ENCODE data around the gene SNX2. TPM values are rescaled to one million over a fixed set of nuclear protein-coding genes. Genes with fewer than 3 reads are reported as not detected.
"Not testable (repeated sequence)": the region's sequence is repeated elsewhere in the genome, so short reads cannot be mapped to it uniquely, and the experiment has no call there.

Gene SNX2
- total and polyA plus RNA-seq, 5 experiments from 2014 or later = 47.6 to 76.5 (median 58.2) TPM

- POLR2A ChIA-PET = no interaction called here
- DNase-seq (no peak), ATAC-seq (no peak)
- H3K36me3 Mint-ChIP-seq = no peaks in the 10 kb centered on the region
- H3K4me1 Mint-ChIP-seq = peaks cover 7 to 35% (median 26%) of the 10 kb centered on the region in 4 donors
- peak overlapping the region in 5 of 10 donors; percentile 34 to 89 (median 81) for H3K27ac Mint-ChIP-seq
- no peaks in the 10 kb centered on the region for H3K9me3 Mint-ChIP-seq
- H3K27me3 Mint-ChIP-seq = peaks cover 0 to under 1% (median 0%) of the 10 kb centered on the region in 5 donors
- peak overlapping the region in 1 of 10 donors; percentile 4 for H3K4me3 Mint-ChIP-seq
Measured at GRCh38 chr5:122847687-122848081, 72.8 kb downstream of the SNX2 start.

- no peak overlapping the region for H3K27ac Mint-ChIP-seq
- no peaks in the 10 kb centered on the region for H3K27me3 Mint-ChIP-seq
- no peaks in the 10 kb centered on the region for H3K9me3 Mint-ChIP-seq
- peaks cover 7 to 21% (median 15%) of the 10 kb centered on the region in 4 donors for H3K4me1 Mint-ChIP-seq
- ATAC-seq (no peak), DNase-seq (no peak)
- no peak overlapping the region for H3K4me3 Mint-ChIP-seq
- H3K36me3 Mint-ChIP-seq = no peaks in the 10 kb centered on the region
- POLR2A ChIA-PET = no interaction called here
Measured at GRCh38 chr5:122849771-122850170, 74.9 kb downstream of the SNX2 start.

- H3K27me3 Mint-ChIP-seq = peaks cover 0 to 11% (median 0%) of the 10 kb centered on the region in 5 donors
- H3K36me3 Mint-ChIP-seq, H3K27ac Mint-ChIP-seq, H3K9me3 Mint-ChIP-seq, H3K4me3 Mint-ChIP-seq, POLR2A ChIA-PET, ATAC-seq, H3K4me1 Mint-ChIP-seq, DNase-seq: not testable (repeated sequence)
Measured at GRCh38 chr5:122857538-122857937, 82.7 kb downstream of the SNX2 start.

GRCh38 chr5:122858451-122858850, 83.6 kb downstream of the SNX2 start:
- DNase-seq (no peak), ATAC-seq (no peak)
- Mint-ChIP-seq H3K27me3 (peaks cover 0 to 11% (median 3%) of the 10 kb centered on the region in 5 donors), H3K4me3 (no peak overlapping the region), H3K27ac (no peak overlapping the region), H3K36me3 (peaks cover 0 to 3% (median 0%) of the 10 kb centered on the region in 3 donors), H3K4me1 (peaks cover 0 to 1% (median 0%) of the 10 kb centered on the region in 4 donors), H3K9me3 (peaks cover 0 to 3% (median 0%) of the 10 kb centered on the region in 9 donors)
- POLR2A ChIA-PET = no interaction called here

GRCh38 chr5:122863240-122863639, 88.4 kb downstream of the SNX2 start:
- peaks cover 0 to 3% (median 0%) of the 10 kb centered on the region in 9 donors for H3K9me3 Mint-ChIP-seq
- POLR2A ChIA-PET = no interaction called here

GRCh38 chr5:122863721-122864120, 88.8 kb downstream of the SNX2 start:
- POLR2A ChIA-PET = no interaction called here
- peaks cover 0 to 3% (median 0%) of the 10 kb centered on the region in 4 donors for H3K4me1 Mint-ChIP-seq

More at GRCh38 chr5:122863240-122863639, 88.4 kb downstream of the SNX2 start:
- no peak overlapping the region for H3K27ac Mint-ChIP-seq
- H3K27me3 Mint-ChIP-seq = peaks cover 0 to 11% (median 5%) of the 10 kb centered on the region in 5 donors
- peaks cover 0 to 3% (median 0%) of the 10 kb centered on the region in 4 donors for H3K4me1 Mint-ChIP-seq
- DNase-seq (no peak), ATAC-seq (no peak)
- no peak overlapping the region for H3K4me3 Mint-ChIP-seq
- H3K36me3 Mint-ChIP-seq = no peaks in the 10 kb centered on the region

GRCh38 chr5:122864400-122864799, 89.5 kb downstream of the SNX2 start:
- H3K27ac Mint-ChIP-seq = no peak overlapping the region
- H3K27me3 Mint-ChIP-seq = peaks cover 0 to 11% (median 5%) of the 10 kb centered on the region in 5 donors
- H3K4me3 Mint-ChIP-seq = no peak overlapping the region
- ATAC-seq = no peak
- DNase-seq = no peak
- H3K4me1 Mint-ChIP-seq = peaks cover 0 to 3% (median 0%) of the 10 kb centered on the region in 4 donors
- peaks cover 0 to 3% (median 0%) of the 10 kb centered on the region in 9 donors for H3K9me3 Mint-ChIP-seq
- no peaks in the 10 kb centered on the region for H3K36me3 Mint-ChIP-seq
- POLR2A ChIA-PET = no interaction called here

More at GRCh38 chr5:122863721-122864120, 88.8 kb downstream of the SNX2 start:
- Mint-ChIP-seq H3K4me3 (no peak overlapping the region), H3K36me3 (no peaks in the 10 kb centered on the region), H3K9me3 (peaks cover 0 to 3% (median 0%) of the 10 kb centered on the region in 9 donors), H3K27ac (no peak overlapping the region), H3K27me3 (peaks cover 0 to 11% (median 5%) of the 10 kb centered on the region in 5 donors)
- DNase-seq (no peak), ATAC-seq (no peak)

GRCh38 chr5:122864842-122865241, 90.0 kb downstream of the SNX2 start:
- POLR2A ChIA-PET = no interaction called here
- Mint-ChIP-seq H3K27me3 (peaks cover 0 to 11% (median 5%) of the 10 kb centered on the region in 5 donors), H3K36me3 (no peaks in the 10 kb centered on the region), H3K9me3 (peaks cover 0 to 3% (median 0%) of the 10 kb centered on the region in 9 donors), H3K4me1 (peaks cover 0 to 3% (median 0%) of the 10 kb centered on the region in 4 donors), H3K27ac (no peak overlapping the region), H3K4me3 (no peak overlapping the region)
- no peak for DNase-seq
- no peak for ATAC-seq

GRCh38 chr5:122870219-122870856, 95.5 kb downstream of the SNX2 start:
- H3K36me3 Mint-ChIP-seq = no peaks in the 10 kb centered on the region
- no peak overlapping the region for H3K27ac Mint-ChIP-seq
- no peak overlapping the region for H3K4me3 Mint-ChIP-seq
- DNase-seq = no peak
- POLR2A ChIA-PET = no interaction called here
- H3K4me1 Mint-ChIP-seq = no peaks in the 10 kb centered on the region
- peaks cover 0 to 2% (median 0%) of the 10 kb centered on the region in 5 donors for H3K27me3 Mint-ChIP-seq
- H3K9me3 Mint-ChIP-seq = no peaks in the 10 kb centered on the region
- no peak for ATAC-seq

- DNase-seq (no peak), ATAC-seq (no peak)
- Mint-ChIP-seq H3K27me3 (peaks cover 0 to 6% (median 2%) of the 10 kb centered on the region in 5 donors), H3K9me3 (no peaks in the 10 kb centered on the region), H3K27ac (no peak overlapping the region), H3K4me1 (no peaks in the 10 kb centered on the region), H3K4me3 (no peak overlapping the region), H3K36me3 (no peaks in the 10 kb centered on the region)
- POLR2A ChIA-PET = no interaction called here
Measured at GRCh38 chr5:122871661-122872060, 96.8 kb downstream of the SNX2 start.

- peaks cover 0 to 4% (median 0%) of the 10 kb centered on the region in 9 donors for H3K9me3 Mint-ChIP-seq
- no peak overlapping the region for H3K4me3 Mint-ChIP-seq
- POLR2A ChIA-PET = no interaction called here
- H3K4me1 Mint-ChIP-seq = peaks cover 0 to 14% (median 0%) of the 10 kb centered on the region in 4 donors
- no peak for ATAC-seq
- no peaks in the 10 kb centered on the region for H3K36me3 Mint-ChIP-seq
- no peak for DNase-seq
- H3K27ac Mint-ChIP-seq = no peak overlapping the region
- H3K27me3 Mint-ChIP-seq = peaks cover 2 to 11% (median 3%) of the 10 kb centered on the region in 5 donors
Measured at GRCh38 chr5:122874179-122874875, 99.4 kb downstream of the SNX2 start.

GRCh38 chr5:122877518-122877917, 102.6 kb downstream of the SNX2 start:
- peaks cover 2 to 11% (median 3%) of the 10 kb centered on the region in 5 donors for H3K27me3 Mint-ChIP-seq
- no peak for ATAC-seq
- H3K27ac Mint-ChIP-seq = peak overlapping the region in 1 of 10 donors; percentile 5
- peaks cover 0 to 4% (median 0%) of the 10 kb centered on the region in 9 donors for H3K9me3 Mint-ChIP-seq
- H3K4me1 Mint-ChIP-seq = peaks cover 0 to 14% (median 0%) of the 10 kb centered on the region in 4 donors
- POLR2A ChIA-PET = no interaction called here
- no peaks in the 10 kb centered on the region for H3K36me3 Mint-ChIP-seq
- DNase-seq = no peak
- H3K4me3 Mint-ChIP-seq = no peak overlapping the region

GRCh38 chr5:122879076-122879475, 104.2 kb downstream of the SNX2 start:
- no peak for ATAC-seq
- POLR2A ChIA-PET = no interaction called here
- no peak for DNase-seq
- Mint-ChIP-seq H3K4me3 (no peak overlapping the region), H3K27me3 (peaks cover 2 to 11% (median 3%) of the 10 kb centered on the region in 5 donors), H3K36me3 (no peaks in the 10 kb centered on the region), H3K9me3 (peaks cover 0 to 4% (median 0%) of the 10 kb centered on the region in 9 donors), H3K4me1 (peaks cover 0 to 14% (median 0%) of the 10 kb centered on the region in 4 donors), H3K27ac (no peak overlapping the region)

All from naive thymus-derived CD8-positive, alpha-beta T cell (primary cell).